Measurements from ENCODE around the gene VPS72. TPM values are rescaled to one million over a fixed set of nuclear protein-coding genes. Genes with fewer than 3 reads are reported as not detected.

The VPS72 gene
- total and polyA plus RNA-seq, 2 of the 13 experiments (the other 11 are each of a cell fraction or from before 2014, with no cell fraction given) = 33.7 to 34.5 TPM

DNA sequence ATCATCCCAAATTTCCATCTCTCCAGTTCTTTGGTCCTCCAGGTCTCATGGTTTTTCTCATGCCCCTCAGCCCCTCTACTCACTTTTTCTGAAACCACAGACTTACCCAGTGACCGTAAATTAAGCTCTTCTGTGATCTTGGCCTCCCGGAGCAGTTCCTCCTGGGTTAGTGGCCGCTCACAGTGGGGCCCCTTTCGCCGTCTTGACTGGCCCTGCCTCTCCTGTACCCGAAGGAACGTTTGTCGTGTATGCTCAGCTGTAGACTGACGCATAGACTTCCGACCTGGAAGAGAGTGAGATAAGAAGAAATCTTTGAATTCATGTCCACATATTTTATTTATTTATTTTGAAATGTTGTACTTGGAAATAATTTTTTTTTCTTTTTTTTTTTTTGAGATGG is 5.8 kb downstream of the VPS72 start (continued):
- TF ChIP-seq, protein P1, sequence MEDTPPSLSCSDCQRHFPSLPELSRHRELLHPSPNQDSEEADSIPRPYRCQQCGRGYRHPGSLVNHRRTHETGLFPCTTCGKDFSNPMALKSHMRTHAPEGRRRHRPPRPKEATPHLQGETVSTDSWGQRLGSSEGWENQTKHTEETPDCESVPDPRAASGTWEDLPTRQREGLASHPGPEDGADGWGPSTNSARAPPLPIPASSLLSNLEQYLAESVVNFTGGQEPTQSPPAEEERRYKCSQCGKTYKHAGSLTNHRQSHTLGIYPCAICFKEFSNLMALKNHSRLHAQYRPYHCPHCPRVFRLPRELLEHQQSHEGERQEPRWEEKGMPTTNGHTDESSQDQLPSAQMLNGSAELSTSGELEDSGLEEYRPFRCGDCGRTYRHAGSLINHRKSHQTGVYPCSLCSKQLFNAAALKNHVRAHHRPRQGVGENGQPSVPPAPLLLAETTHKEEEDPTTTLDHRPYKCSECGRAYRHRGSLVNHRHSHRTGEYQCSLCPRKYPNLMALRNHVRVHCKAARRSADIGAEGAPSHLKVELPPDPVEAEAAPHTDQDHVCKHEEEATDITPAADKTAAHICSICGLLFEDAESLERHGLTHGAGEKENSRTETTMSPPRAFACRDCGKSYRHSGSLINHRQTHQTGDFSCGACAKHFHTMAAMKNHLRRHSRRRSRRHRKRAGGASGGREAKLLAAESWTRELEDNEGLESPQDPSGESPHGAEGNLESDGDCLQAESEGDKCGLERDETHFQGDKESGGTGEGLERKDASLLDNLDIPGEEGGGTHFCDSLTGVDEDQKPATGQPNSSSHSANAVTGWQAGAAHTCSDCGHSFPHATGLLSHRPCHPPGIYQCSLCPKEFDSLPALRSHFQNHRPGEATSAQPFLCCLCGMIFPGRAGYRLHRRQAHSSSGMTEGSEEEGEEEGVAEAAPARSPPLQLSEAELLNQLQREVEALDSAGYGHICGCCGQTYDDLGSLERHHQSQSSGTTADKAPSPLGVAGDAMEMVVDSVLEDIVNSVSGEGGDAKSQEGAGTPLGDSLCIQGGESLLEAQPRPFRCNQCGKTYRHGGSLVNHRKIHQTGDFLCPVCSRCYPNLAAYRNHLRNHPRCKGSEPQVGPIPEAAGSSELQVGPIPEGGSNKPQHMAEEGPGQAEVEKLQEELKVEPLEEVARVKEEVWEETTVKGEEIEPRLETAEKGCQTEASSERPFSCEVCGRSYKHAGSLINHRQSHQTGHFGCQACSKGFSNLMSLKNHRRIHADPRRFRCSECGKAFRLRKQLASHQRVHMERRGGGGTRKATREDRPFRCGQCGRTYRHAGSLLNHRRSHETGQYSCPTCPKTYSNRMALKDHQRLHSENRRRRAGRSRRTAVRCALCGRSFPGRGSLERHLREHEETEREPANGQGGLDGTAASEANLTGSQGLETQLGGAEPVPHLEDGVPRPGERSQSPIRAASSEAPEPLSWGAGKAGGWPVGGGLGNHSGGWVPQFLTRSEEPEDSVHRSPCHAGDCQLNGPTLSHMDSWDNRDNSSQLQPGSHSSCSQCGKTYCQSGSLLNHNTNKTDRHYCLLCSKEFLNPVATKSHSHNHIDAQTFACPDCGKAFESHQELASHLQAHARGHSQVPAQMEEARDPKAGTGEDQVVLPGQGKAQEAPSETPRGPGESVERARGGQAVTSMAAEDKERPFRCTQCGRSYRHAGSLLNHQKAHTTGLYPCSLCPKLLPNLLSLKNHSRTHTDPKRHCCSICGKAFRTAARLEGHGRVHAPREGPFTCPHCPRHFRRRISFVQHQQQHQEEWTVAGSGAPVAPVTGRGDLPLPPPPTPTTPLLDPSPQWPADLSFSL (CRISPR knock-in tag; IDR thresholded peaks at IDR 0.05) = no peak
- TF ChIP-seq WIZ (CRISPR knock-in tag; IDR thresholded peaks at IDR 0.05) (no peak), ELF1 (CRISPR knock-in tag; IDR thresholded peaks at IDR 0.05) (no peak), KDM5A (IDR thresholded peaks at IDR 0.05; ENCODE audit: borderline replicate concordance, low read length) (no peak), ZNF660 (CRISPR knock-in tag; IDR thresholded peaks at IDR 0.05; ENCODE audit: borderline replicate concordance, low read depth) (no peak), U2AF1 (optimal IDR thresholded peaks at IDR 0.05; ENCODE audit: low read depth, low read length) (no peak), MTA1 (CRISPR knock-in tag; IDR thresholded peaks at IDR 0.05; ENCODE audit: borderline replicate concordance) (no peak), KDM1A (CRISPR knock-in tag; IDR thresholded peaks at IDR 0.05) (no peak)
- TF ChIP-seq, protein P2, sequence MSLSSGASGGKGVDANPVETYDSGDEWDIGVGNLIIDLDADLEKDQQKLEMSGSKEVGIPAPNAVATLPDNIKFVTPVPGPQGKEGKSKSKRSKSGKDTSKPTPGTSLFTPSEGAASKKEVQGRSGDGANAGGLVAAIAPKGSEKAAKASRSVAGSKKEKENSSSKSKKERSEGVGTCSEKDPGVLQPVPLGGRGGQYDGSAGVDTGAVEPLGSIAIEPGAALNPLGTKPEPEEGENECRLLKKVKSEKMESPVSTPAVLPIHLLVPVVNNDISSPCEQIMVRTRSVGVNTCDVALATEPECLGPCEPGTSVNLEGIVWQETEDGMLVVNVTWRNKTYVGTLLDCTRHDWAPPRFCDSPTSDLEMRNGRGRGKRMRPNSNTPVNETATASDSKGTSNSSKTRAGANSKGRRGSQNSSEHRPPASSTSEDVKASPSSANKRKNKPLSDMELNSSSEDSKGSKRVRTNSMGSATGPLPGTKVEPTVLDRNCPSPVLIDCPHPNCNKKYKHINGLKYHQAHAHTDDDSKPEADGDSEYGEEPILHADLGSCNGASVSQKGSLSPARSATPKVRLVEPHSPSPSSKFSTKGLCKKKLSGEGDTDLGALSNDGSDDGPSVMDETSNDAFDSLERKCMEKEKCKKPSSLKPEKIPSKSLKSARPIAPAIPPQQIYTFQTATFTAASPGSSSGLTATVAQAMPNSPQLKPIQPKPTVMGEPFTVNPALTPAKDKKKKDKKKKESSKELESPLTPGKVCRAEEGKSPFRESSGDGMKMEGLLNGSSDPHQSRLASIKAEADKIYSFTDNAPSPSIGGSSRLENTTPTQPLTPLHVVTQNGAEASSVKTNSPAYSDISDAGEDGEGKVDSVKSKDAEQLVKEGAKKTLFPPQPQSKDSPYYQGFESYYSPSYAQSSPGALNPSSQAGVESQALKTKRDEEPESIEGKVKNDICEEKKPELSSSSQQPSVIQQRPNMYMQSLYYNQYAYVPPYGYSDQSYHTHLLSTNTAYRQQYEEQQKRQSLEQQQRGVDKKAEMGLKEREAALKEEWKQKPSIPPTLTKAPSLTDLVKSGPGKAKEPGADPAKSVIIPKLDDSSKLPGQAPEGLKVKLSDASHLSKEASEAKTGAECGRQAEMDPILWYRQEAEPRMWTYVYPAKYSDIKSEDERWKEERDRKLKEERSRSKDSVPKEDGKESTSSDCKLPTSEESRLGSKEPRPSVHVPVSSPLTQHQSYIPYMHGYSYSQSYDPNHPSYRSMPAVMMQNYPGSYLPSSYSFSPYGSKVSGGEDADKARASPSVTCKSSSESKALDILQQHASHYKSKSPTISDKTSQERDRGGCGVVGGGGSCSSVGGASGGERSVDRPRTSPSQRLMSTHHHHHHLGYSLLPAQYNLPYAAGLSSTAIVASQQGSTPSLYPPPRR (CRISPR knock-in tag; IDR thresholded peaks at IDR 0.05; ENCODE audit: borderline replicate concordance) = no peak
- TF ChIP-seq, protein P3, sequence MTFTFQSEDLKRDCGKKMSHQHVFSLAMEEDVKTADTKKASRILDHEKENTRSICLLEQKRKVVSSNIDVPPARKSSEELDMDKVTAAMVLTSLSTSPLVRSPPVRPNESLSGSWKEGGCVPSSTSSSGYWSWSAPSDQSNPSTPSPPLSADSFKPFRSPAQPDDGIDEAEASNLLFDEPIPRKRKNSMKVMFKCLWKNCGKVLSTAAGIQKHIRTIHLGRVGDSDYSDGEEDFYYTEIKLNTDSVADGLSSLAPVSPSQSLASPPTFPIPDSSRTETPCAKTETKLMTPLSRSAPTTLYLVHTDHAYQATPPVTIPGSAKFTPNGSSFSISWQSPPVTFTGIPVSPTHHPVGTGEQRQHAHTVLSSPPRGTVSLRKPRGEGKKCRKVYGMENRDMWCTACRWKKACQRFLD (CRISPR knock-in tag; IDR thresholded peaks at IDR 0.05; ENCODE audit: borderline replicate concordance) = no peak
- TF ChIP-seq, protein P4, sequence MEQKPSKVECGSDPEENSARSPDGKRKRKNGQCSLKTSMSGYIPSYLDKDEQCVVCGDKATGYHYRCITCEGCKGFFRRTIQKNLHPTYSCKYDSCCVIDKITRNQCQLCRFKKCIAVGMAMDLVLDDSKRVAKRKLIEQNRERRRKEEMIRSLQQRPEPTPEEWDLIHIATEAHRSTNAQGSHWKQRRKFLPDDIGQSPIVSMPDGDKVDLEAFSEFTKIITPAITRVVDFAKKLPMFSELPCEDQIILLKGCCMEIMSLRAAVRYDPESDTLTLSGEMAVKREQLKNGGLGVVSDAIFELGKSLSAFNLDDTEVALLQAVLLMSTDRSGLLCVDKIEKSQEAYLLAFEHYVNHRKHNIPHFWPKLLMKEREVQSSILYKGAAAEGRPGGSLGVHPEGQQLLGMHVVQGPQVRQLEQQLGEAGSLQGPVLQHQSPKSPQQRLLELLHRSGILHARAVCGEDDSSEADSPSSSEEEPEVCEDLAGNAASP (CRISPR knock-in tag; IDR thresholded peaks at IDR 0.05; ENCODE audit: borderline replicate concordance) = no peak

Measured in HepG2 (cell line).